Superior temporal gyrus (tissue), 1 donor: ENCODE data around the gene OOSP3.
"Not testable (repeated sequence)": the region's sequence is repeated elsewhere in the genome, so short reads cannot be mapped to it uniquely, and the experiment has no call there.

Experiments used
- DNase-seq: peaks from one replicate; pipeline ENCODE4 v3.0.0-alpha.2; 2016; ENCODE audit errors: extremely low spot score

The OOSP3 gene

DNA sequence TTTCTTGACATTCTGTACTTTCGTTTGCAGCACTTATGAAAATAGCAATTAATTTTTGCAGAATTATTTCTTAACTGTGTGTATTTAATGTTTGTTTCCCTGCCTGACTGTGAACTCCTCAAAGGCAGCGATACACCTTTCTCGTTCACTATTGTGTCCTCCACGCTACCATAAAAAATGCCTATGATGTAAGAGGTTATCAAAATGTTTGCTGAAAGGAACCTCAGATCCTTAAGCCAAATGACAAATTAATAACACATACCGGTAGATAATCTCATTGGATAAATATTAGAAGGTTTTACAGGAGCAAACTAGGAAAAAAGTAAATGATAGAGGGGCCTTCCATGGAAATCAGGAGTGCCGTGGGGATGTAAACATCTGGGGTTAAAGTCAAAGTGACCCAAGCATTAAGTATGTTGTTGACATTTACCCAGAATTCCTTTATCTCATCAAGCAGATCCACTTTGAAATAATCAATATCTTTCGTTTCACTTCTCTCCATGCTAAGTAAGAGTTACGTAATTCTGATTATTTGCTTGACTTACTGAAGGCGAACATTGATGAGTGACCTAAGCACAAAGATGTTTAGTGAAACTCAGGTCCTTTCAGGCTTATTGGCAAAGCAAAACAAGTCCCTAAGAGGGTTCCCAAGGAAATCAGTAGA, 2.6 kb upstream of the OOSP3 start:
- DNase-seq, result no peak

DNA sequence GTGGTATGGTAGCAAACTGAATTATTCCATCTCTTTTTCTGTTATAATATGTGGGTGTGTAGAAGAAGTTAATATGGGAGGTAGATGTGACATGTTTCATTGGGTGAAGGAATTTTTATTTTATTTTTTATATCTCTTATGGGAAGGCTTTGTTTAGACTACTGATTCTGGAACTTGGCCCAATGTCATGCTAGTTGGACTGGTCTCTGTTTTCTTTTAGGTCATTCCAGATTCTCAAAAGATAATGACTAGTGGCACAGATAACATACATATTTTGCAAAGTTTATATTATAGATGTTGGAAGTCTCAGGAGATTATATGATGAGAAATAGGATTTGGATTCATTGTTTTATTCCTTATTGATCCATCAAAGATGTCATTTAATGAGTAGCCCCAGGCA, 1.3 kb upstream of the OOSP3 start:
- no peak for DNase-seq

DNA sequence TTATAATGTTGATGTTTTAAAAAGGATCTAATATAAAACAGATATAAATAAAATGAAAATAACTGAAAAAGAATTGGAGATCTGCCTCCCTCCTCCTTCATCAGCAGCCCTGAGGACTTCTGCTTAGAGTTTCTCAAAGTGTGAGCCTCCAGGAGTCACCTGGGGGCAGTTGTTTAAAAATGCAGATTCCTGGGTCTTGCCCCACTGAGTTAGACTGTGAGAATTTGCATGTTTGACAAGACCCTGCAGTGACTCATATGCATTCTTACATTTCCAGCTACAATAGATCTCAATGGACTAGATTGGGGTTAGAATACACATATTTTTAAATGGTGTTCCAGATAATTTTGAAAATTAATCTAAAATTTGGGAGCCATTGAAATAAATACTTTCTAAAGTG, 798 bp upstream of the OOSP3 start:
- no peak for DNase-seq

DNA sequence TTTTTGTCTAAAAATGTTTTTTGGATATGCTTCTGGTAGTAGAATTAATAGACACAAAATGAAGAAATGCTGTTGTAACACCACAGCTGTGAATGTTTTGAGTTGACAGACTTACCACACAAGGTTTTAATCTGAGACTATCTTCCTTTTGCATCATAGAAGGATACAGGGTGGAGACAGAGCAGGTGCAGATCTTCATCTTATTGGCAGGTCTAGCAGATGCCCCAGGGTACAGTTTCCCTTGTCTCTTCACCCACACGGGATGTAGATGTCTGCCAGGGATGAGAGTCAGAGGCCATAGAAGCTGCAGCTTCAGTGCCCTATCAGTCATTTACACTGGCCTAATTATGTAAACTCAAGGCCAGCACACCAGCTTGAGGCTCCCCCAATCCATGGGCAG, 985 bp downstream of the OOSP3 start:
- no peak for DNase-seq

DNA sequence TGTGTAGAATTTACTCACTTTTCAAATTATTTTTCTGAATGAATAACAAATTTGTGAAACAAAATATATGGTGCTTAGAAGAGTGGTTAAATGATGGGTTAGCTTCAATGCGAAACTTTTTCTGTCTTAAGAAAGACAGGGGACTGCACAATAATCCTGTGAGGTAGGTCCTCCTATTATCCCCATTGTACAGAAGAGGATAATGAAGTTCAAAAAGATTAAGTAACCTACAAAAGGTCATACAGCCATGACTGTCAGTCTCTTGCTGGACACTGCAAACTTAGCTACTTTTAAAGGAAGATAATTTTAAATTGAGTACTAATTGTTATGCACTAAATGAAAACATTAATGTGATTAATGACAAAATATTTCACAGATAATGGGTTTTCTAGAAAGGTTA, 5.0 kb downstream of the OOSP3 start:
- DNase-seq, result no peak

DNA sequence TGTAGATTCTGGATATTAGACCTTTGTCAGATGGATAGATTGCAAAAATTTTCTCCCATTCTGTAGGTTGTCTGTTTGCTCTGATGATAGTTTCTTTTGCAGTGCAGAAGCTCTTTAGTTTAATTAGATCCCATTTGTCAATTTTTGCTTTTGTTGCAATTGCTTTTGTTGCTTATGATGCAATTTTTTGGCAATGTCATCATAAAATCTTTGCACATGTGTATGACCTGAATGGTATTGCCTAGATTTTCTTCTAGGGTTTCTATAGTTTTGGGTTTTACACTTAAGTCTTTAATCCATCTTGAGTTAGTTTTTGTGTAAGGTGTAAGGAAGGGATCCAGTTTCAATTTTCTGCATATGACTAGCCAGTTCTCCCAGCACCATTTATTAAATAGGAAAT, 8.6 kb downstream of the OOSP3 start:
- DNase-seq, result not testable (repeated sequence)

DNA sequence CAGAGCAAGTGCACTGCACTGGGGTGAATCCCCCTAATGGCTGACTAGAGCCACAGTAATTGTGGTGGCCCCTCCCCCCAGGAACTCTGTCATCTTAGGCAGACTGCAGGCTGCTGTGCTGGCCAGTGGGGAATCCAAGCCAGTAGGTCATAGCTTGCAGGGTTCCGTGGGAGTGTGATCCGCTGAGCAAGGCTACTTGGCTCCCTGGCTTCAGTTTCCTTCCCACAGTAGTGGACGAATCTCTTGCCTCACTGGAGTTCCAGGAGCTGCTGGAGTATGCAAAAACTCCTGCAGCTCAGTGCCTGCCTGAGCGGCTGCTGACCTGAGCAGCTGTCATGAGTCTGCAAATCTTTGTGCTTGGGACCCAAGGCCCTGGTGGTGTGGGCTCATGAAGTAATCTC, 13.2 kb downstream of the OOSP3 start:
- no peak for DNase-seq

DNA sequence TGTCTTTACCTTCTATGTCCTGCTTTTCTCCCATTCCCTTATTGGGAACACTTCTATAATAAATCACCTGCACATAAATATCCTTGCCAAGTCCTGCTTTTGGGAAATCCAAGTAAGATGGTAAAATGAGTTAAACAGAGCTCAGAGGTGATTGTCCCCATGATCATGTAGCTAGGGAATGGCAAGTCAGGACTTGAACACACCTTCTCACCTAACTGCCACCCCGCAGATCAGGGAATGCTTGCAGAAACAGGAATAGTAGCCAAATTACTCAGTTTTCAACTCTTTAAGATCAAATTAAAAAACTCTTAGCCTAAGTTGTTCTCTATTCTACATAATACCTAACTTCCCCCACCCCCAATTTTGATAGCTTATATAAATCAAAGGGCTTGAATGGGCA, 16.0 kb downstream of the OOSP3 start:
- DNase-seq, result no peak

DNA sequence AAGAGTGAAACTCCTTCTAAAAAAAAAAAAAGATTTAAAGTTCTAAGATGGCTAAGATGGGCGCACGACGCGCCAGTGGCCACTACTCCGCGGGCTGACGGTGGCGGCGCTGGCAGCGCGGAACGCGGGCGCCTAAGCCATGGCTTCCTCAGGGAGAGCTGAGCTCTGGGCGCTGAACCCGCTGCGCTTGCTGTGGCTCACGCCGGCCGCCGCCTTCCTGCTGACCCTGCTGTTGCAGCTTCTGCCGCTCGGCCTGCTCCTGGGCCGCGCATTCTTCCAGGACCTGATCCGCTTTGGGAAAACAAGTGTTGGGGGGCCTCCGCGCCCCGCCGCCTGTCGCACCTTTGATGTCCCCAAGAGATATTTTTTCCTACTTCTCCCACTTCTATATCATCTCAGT, 19.5 kb downstream of the OOSP3 start:
- DNase-seq, result no peak

DNA sequence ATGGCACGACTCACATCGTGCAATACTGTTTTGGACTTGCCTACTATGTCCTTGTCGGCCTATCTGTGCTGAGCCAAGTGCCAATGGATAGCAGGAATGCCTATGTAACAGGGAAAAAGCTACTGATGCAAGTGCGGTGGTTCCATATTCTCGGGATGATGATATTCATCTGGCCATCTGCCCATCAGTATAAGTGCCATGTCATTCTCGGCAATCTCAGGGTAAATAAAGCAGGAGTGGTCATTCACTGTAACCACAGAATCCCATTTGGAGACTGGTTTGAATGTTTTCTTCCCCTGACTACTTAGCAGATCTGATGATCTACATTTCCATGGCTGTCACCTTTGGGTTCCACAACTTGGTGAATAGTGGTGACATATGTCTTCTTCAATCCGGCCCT, 20.1 kb downstream of the OOSP3 start:
- no peak for DNase-seq

DNA sequence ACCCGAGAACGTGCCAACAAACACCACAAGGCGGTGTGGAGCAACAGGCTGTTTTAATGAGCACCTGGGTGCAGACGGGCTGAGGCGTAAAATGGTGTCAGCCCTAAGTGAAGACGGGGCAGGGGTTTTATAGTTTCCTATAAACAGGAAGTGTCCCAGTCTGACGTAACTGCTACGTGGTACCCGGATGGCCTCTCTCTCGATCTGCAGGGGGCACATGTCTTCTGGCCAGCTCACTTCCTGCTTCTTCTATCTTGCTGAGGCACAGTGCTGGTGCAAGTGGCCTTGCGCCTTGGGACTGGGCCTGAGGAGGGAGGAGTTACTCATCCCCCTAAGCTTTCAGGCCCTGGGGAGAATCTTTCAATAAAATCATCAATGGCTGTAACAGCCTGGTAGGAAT, 20.9 kb downstream of the OOSP3 start:
- DNase-seq, result no peak

DNA sequence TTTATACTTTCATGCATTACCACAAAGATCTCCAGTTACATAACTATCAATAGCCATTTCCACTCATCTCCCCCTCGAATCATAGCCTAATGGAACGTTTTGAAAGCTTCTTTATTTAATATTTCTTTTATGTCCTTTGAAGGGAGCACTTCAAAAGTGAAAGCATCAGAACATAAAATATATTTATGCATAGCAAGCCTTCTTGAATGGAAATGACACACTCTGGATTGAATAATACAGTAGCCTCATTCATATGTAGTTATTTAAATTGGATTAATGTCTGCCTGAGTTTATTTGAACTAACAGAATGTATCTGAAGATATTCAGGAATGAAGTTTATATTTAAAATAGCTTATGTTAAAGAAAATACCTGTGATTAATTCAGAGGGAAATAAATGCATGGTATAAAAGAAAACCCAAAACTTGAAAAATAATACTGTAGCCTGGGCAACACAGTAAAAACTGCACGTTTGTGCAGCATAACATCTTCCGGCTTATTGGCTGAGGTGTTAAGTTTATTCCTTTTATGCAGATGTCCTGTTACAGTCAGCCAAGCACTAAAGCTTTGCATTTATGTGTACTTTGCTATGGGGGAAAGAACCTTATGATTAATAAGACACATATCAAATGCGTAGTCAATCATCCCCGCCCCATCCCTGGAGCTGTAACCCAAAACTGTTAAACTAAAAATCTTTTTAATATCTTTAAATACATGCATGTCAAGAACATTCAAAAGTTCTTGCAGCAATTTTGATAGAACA, 22.0 kb downstream of the OOSP3 start:
- no peak for DNase-seq

DNA sequence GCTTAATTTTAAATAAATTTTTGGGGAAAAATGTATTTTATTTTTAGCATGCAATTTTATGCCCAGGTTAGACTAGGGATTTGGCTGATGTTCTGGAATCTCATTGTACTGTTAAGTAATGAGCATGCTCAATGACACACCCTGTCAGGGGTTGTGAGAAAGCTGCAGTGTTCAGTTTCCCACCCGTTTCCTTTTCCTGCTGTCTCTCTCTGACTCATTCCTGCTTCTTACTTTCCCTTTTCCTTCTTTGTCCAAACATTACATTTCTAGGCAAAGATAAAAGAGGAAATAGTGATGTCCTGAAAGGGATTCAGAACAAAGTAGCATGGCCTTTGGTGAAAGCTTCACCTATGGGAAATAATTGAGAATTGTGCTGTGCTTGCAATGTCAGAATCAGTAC, 22.7 kb downstream of the OOSP3 start:
- DNase-seq, result no peak

DNA sequence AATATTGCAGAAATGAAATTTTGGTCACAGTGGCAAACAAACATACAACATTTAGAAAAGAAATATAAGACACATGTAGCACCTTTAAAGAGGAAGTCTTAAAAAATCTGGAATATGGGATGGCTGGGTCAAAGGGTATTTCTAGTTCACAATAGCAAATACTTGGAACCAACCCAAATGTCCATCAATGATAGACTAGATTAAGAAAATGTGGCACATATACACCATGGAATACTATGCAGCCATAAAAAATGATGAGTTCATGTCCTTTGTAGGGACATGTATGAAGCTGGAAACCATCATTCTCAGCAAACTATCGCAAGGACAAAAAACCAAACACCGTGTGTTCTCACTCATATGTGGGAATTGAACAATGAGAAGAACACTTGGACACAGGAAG, 25.0 kb downstream of the OOSP3 start:
- DNase-seq, result not testable (repeated sequence)

DNA sequence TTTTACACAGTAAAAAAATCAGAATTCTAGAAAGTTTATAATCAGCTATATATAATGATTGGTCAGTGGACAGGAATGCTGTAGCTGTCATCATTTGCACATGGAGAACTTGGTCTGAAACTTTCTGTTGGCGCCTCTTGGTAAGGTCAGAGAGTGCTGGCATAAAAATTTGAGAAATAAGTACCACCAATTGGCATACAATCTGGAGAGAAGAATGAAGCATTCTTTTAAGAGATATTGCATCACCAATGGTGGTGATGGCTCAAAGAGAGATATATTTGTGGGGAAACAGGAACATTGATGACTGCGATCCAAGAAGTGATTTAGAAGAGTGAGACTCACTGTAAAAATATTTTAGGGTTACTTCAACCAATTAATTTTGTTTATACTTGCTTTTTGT, 39.9 kb downstream of the OOSP3 start:
- no peak for DNase-seq

DNA sequence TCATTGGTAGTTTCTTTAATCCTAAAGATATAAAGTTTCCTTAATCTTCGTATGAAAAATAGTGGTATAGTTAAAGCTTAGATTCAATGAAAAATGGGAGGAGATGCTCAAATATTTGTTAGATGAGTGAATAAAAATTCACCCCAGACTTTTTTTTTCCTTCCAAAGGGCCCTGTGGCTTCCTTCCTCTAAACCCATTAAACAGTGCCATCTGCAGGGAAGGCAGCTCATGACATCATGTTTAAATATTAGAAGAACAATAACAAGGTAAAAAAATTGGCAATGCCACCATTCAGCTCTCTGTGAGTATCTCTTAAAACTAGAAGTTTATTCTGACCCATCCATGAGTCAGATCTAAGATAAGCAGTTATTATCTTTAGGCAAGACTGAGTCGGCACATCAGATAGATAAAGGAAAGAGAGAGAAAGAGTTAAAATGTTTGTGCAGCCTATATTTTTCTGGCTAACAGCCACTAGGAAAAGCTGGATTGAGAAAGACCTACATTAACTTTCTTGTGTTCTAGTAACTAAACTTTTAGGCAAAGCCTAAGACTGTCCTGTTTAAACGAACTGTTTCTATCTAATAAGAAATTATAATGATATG, 40.5 kb downstream of the OOSP3 start:
- DNase-seq, result no peak

DNA sequence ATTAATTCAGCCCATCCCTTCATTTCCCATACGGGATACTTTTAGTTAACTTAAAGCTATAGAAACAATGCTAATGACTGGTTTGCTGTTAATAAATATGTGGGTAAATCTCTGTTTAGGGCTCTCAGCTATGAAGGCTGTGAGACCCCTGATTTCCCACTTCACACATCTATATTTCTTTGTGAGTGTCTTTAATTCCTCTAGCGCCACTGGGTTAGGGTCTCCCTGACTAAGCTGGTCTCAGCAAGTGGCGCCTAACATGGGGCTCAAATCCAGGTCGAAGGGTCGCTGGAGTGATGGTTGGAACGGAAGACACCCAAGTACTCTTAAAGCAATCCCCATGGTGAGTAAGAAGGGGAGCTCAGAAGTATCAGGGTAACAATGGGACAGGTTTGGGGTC, 45.2 kb downstream of the OOSP3 start:
- DNase-seq, result no peak

DNA sequence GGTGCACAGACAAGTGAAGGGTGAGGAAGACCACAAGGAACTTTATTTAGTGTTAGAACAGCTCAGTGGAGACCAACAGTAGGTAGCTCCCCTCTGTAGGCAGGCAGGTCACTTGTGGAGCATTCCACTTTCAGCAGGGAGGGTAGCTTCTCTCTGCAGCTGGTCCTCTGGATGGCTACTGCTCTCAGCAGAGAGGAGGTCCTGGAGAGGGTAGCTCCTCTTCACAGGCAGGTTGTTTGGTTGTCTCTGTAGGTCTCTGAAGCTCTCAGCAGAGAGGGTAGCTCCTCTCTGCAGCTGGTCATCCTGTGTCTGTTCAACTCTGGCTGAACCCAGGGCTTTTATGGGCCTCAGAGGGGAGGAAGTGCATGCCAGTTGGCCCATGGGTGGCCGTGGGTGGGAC, 53.1 kb downstream of the OOSP3 start:
- DNase-seq, result no peak

DNA sequence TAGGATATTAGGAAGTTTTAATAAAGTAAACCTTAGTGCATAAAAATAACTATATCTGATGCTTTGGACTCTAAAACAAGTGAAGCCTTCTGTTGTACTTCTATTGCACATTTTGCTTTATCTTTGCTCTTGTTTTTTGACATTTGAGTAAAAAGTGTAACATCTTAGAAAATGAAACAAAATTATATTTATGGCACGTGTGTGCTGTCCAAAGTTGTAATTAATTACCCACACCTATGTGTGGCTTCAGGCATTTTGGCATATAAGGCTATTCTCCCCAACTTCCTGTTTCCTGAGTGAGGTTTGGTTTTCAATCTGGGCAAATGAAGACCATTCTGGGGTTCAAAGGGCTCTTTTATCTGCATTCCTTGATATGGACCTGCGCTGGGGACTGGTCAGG, 59.5 kb downstream of the OOSP3 start, which contains the start of gene OOSP1:
OOSP1 (plus strand) TSS at position 301 of the 400 bp plus-strand sequence; CDS start at position 324, 23 bp downstream.
- no peak for DNase-seq

DNA sequence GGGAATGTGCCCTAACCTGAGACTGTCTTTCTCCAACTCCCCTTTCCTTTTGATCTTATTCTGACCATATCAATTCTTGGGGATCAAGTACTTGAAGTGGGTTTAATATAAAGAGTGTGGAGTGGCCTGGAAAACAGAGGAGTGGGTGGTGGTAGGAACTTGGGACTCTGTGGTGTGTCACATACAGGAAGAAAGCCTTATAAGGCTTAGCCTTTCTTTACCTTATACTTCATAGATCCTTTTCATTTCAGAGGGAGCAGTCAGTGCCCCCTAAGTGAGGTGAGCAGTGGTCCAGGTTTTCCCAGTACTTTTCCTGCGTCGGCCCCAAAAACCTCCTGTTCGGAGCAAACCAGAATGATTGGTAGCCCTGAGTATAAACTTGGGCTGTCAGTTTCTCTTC, 60.1 kb downstream of the OOSP3 start:
- DNase-seq, result no peak

DNA sequence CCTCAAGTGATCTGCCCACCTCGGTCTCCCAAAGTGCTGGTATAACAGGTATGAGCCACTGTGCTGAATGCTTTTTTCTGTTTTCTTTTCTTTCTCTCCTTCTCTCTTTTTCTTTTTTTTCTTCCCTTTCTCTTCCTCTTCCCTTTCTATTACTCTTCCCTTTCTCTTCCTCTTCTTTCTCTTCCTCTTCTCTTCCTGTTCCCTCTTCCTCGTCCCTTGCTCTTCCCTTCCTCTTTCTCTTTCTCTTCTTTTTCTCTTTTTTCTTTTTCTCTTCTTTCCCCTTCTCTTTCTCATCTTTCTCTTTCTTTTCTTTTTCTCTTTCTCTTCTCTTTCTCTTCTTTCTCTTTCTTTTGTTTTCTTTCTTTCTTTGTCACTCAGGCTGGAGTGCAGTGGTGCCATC, 60.9 kb downstream of the OOSP3 start:
- no peak for DNase-seq

DNA sequence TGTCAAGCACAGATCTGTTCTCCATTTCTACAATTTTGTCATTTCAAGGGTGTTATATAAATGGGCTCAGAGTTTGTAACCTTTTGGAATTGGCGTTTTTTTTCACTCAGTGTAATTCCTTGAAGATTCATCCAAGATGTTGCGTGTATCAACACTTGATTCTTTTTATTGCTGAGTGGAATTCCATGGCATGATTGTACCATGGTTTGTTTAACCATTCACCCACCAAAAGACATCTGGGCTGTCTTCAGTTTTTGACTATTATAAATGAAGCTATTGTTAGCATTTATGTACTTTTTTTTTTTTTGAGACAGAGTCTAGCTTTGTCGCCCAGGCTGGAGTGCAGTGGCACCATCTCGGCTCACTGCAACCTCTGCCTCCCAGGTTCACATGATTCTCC, 62.5 kb downstream of the OOSP3 start:
- DNase-seq, result no peak

DNA sequence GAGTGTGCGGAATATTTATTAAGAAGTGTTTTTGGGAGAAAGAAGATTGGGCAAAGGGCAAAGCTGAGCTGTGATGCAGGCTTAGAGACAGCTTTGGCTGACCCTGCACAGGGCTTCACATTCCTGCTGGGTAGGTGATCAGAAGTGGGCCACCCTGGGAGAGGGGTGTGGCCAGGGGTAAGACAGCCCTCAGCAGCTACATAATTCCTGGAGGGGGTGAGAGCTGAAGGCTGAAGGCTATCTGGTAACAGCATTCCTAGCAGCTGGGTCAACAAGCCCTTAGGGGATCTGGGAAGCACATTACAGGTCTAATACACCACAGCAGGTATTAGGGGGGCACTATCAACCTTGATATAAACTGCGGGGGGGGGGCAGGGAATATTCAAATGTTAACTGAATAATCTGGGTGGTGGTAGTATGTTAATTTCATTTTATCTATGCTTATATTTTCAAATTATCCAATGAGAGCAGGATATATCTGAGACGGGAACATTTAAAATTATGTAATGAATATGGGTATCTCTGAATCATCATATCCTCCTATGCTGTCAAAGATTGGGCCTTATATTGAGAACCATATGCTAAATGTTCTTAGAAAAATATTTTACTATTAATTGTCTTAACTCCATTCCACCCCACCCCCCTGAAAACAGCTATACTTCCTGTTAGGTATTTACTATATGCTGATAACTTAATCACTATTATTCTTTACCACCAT, 65.6 kb downstream of the OOSP3 start:
- no peak for DNase-seq
